DND-41 (cell line): Measurements from ENCODE around the gene ARRDC4.

Experiments used
- ATAC-seq: fragments of 200-7000 bp; cut with Tn5 transposase; 3 replicates; pipeline ENCODE4 v1.9.1; 2021; ENCODE audit warnings: low read depth; ENCODE audit not compliant: insufficient read depth
- DNase-seq: peaks from one replicate; pipeline ENCODE4 v3.0.0-alpha.2; 2020
- H2AFZ ChIP-seq: 2 replicates; pipeline ENCODE4 v1.6.0; 2012; ENCODE audit warnings: low read depth, low read length
- H3K27ac ChIP-seq: 2 replicates; pipeline ENCODE4 v1.5.1; 2012; ENCODE audit warnings: low read length, inconsistent platforms
- H3K27me3 ChIP-seq: fragments of 200-600 bp; sonication (generic); 2 replicates; pipeline ENCODE4 v1.6.0; 2012; ENCODE audit warnings: low read length, mild to moderate bottlenecking, inconsistent platforms; ENCODE audit not compliant: insufficient read depth, poor library complexity
- H3K36me3 ChIP-seq: 2 replicates; pipeline ENCODE4 v1.5.1; 2012; ENCODE audit warnings: low read length, inconsistent platforms; ENCODE audit not compliant: insufficient read depth
- H3K4me1 ChIP-seq: 2 replicates; pipeline ENCODE4 v1.5.1; 2012; ENCODE audit warnings: mild to moderate bottlenecking, low read length; ENCODE audit not compliant: insufficient read depth
- H3K4me2 ChIP-seq: 2 replicates; pipeline ENCODE4 v1.6.0; 2012; ENCODE audit warnings: mild to moderate bottlenecking, moderate library complexity, low read length, inconsistent platforms; ENCODE audit not compliant: insufficient read depth
- H3K4me3 ChIP-seq, 2 experiments: fragments of 200-600 bp in 1 of 2; shearing (Covaris generic) in 1 of 2; 2 replicates each; pipeline ENCODE4 v1.5.1; 2012 to 2016; ENCODE audit warnings: inconsistent platforms in 2 of 2, low read length in 2 of 2, mild to moderate bottlenecking in 2 of 2, low read depth in 1 of 2, moderate library complexity in 1 of 2
- H3K79me2 ChIP-seq: 2 replicates; pipeline ENCODE4 v1.6.0; 2012; ENCODE audit warnings: low read length, inconsistent platforms; ENCODE audit not compliant: insufficient read depth
- H3K9ac ChIP-seq: 2 replicates; pipeline ENCODE4 v1.6.0; 2012; ENCODE audit warnings: low read depth, mild to moderate bottlenecking, inconsistent platforms, low read length, moderate library complexity
- H3K9me3 ChIP-seq: 2 replicates; pipeline ENCODE4 v1.5.1; 2012; ENCODE audit warnings: low read length, moderate library complexity, mild to moderate bottlenecking, inconsistent platforms; ENCODE audit not compliant: insufficient read depth, severe bottlenecking
- H4K20me1 ChIP-seq: 2 replicates; pipeline ENCODE4 v1.6.0; 2012; ENCODE audit warnings: low read length; ENCODE audit not compliant: insufficient read depth
- CTCF ChIP-seq: IDR thresholded peaks from 2 replicates; pipeline ENCODE4 v1.5.1; 2012; ENCODE audit warnings: borderline replicate concordance, low read length, moderate library complexity, mild to moderate bottlenecking; ENCODE audit not compliant: poor library complexity, severe bottlenecking; ENCODE audit errors: extremely low read depth
- EZH2 ChIP-seq: IDR thresholded peaks from 3 replicates; pipeline ENCODE4 v1.6.1; 2012; ENCODE audit warnings: borderline replicate concordance, low read depth, mild to moderate bottlenecking, moderate library complexity, low read length, inconsistent platforms; ENCODE audit not compliant: severe bottlenecking

The ARRDC4 gene

GRCh38 chr15:97931314-97931713, 29.2 kb upstream of the ARRDC4 start:
- H3K27ac ChIP-seq: no peak overlapping the region
- H3K4me2 ChIP-seq: no peak overlapping the region
- no peaks in the 10 kb centered on the region for H3K27me3 ChIP-seq
- DNase-seq (no peak), ATAC-seq (no peak)
- H3K9ac ChIP-seq: no peak overlapping the region
- TF ChIP-seq CTCF: no peak
- TF ChIP-seq EZH2: no peak
- H3K36me3 ChIP-seq: no peaks in the 10 kb centered on the region
- no peaks in the 10 kb centered on the region for H3K79me2 ChIP-seq
- H2AFZ ChIP-seq: no peak overlapping the region
- H3K4me3 ChIP-seq: no peak overlapping the region
- no peaks in the 10 kb centered on the region; the same call in 1 of the 2 replicates for H3K4me1 ChIP-seq
- peaks cover 7% of the 10 kb centered on the region for H3K9me3 ChIP-seq
- no peaks in the 10 kb centered on the region for H4K20me1 ChIP-seq

GRCh38 chr15:97933589-97933988, 26.9 kb upstream of the ARRDC4 start:
- no peaks in the 10 kb centered on the region for H3K36me3 ChIP-seq
- no peaks in the 10 kb centered on the region for H3K79me2 ChIP-seq
- no peak overlapping the region for H3K4me3 ChIP-seq
- peaks cover 7% of the 10 kb centered on the region for H3K9me3 ChIP-seq
- H3K27me3 ChIP-seq: no peaks in the 10 kb centered on the region
- H3K27ac ChIP-seq: no peak overlapping the region
- no peak overlapping the region for H3K4me2 ChIP-seq
- H3K4me1 ChIP-seq: no peaks in the 10 kb centered on the region; the same call in 1 of the 2 replicates
- TF ChIP-seq EZH2: no peak
- no peak for TF ChIP-seq CTCF
- ATAC-seq (no peak), DNase-seq (no peak)
- no peak overlapping the region for H2AFZ ChIP-seq
- no peaks in the 10 kb centered on the region for H4K20me1 ChIP-seq
- no peak overlapping the region for H3K9ac ChIP-seq

GRCh38 chr15:97940993-97941392, 19.5 kb upstream of the ARRDC4 start:
- Histone ChIP-seq H4K20me1 (no peaks in the 10 kb centered on the region), H3K36me3 (no peaks in the 10 kb centered on the region), H3K4me2 (no peak overlapping the region), H3K4me1 (0 out of 2 replicates have a peak, but pooled peaks cover 1% of the 10 kb centered on the region), H2AFZ (no peak overlapping the region), H3K9me3 (no peaks in the 10 kb centered on the region), H3K4me3 (no peak overlapping the region), H3K27ac (no peak overlapping the region), H3K27me3 (no peaks in the 10 kb centered on the region), H3K9ac (no peak overlapping the region), H3K79me2 (no peaks in the 10 kb centered on the region)
- ATAC-seq (no peak), DNase-seq (no peak)
- no peak for TF ChIP-seq CTCF

GRCh38 chr15:97941572-97941971, 18.9 kb upstream of the ARRDC4 start:
- H3K4me2 ChIP-seq: no peak overlapping the region
- no peaks in the 10 kb centered on the region for H3K36me3 ChIP-seq
- H3K4me3 ChIP-seq: no peak overlapping the region
- no peaks in the 10 kb centered on the region for H3K27me3 ChIP-seq
- no peaks in the 10 kb centered on the region for H4K20me1 ChIP-seq
- H3K9ac ChIP-seq: no peak overlapping the region
- H3K9me3 ChIP-seq: no peaks in the 10 kb centered on the region
- H3K27ac ChIP-seq: no peak overlapping the region
- DNase-seq: no peak
- H3K4me1 ChIP-seq: peaks cover 6% of the 10 kb centered on the region; the same call in 1 of the 2 replicates
- ATAC-seq: no peak
- H2AFZ ChIP-seq: no peak overlapping the region
- no peak for TF ChIP-seq CTCF
- no peak for TF ChIP-seq EZH2
- H3K79me2 ChIP-seq: no peaks in the 10 kb centered on the region
